ENCODE data around the gene ZFAND6. TPM values are rescaled to one million over a fixed set of nuclear protein-coding genes. Genes with fewer than 3 reads are reported as not detected.

Gene ZFAND6
- total and polyA plus RNA-seq, 10 of the 15 experiments (the other 5 are each of a cell fraction or from before 2014, with no cell fraction given) = 78.9 to 179 (median 135) TPM

DNA sequence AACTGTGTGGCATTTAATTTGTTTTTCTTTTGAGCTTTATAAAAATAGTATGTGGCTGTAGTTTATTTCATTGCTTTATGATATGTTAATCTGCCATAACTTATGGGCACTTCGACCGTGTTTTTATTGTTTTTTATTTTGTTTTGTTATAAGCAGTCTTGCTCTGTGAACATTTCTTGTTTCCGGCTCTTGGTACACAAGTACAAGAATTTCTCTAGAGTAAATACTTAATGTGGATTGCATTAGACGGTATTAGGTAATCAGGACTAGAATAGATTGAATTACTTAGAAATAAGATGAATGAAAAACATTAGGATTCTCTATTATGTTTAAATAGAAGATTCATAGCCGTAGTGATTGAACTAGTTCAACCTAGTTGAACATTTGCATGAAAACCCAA is 2.1 kb downstream of the ZFAND6 start:
- CTCF ChIA-PET = interaction anchor here (0.9 to 5.8 kb wide), 10 partner anchors 11 to 111 kb away, joined by 3 to 47 read pairs (median 5); no protein-coding TSS in a partner anchor
- TF ChIP-seq ZNF207 (IDR thresholded peaks at IDR 0.05; ENCODE audit: borderline replicate concordance) = no peak
- H3K27ac ChIP-seq (ENCODE audit: control insufficient read depth, insufficient read depth) = peak overlapping the region; percentile 88

DNA sequence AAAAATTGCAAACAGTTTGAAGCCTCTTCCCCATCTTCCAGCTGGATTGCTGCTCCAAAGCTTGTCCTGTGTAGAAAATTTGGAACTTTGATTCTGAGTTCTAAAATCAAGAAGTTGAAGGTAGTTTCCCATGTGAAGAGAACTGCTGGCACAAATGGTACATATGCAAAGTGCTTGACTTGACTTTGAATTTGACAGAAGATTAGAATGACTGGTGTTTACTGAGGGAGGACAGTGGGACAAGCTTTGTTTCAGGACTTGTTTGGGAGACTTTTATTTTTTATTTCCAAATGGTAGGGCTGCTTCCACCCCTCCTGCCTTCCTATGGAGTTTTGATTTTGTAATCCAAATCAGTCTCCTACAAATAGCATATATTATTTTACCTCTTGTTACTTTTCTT is 7.4 kb downstream of the ZFAND6 start:
- FAIRE-seq = no peak
- Histone ChIP-seq H3K36me3 (ENCODE audit: control insufficient read depth in 2 of 2, insufficient read depth in 2 of 2, low read length in 1 of 2) (no peaks in the 10 kb centered on the region; a peak in 2 of 4 replicates), H4K20me1 (ENCODE audit: control insufficient read depth, insufficient read depth) (peaks cover 4% of the 10 kb centered on the region)

More for the DNA sequence above, 2.1 kb downstream of the ZFAND6 start:
- Histone ChIP-seq H3K4me1 (ENCODE audit: control insufficient read depth, insufficient read depth, low read length) (peaks cover 33% of the 10 kb centered on the region), H3K4me2 (ENCODE audit: control insufficient read depth, insufficient read depth) (peak overlapping the region; percentile 51), H3K36me3 (ENCODE audit: control insufficient read depth in 2 of 2, insufficient read depth in 2 of 2, low read length in 1 of 2) (no peaks in the 10 kb centered on the region; a peak in 2 of 4 replicates), H3K27me3 (replicated peaks in 1 of 2; ENCODE audit: control insufficient read depth in 2 of 2, insufficient read depth in 2 of 2, low read length in 1 of 2) (no peaks in the 10 kb centered on the region), H3K9me3 (replicated peaks; ENCODE audit: control insufficient read depth, insufficient read depth, low read length) (no peaks in the 10 kb centered on the region; the same call in 2 of the 3 replicates), H3K79me2 (ENCODE audit: control insufficient read depth, insufficient read depth, low read length) (peaks cover 68% of the 10 kb centered on the region), H3K4me3 (peak overlapping the region; percentile 98), H4K20me1 (ENCODE audit: control insufficient read depth, insufficient read depth) (peaks cover 4% of the 10 kb centered on the region; the same call in 1 of the 2 replicates), H2AFZ (ENCODE audit: control insufficient read depth, low read depth, low read length) (no peak overlapping the region), H3K9ac (ENCODE audit: control insufficient read depth, insufficient read depth, low read length) (peak overlapping the region; percentile 95)
- in situ Hi-C loops (cut with MboI) (no loop called here), intact Hi-C loops (cut with micrococcal nuclease; ENCODE audit: unreplicated experiment) (loop anchor here (5.0 kb wide), 5 partner anchors 91 to 164 kb away; partner anchors contain the start of genes FAH and MTHFS)
- ChIA-PET SMC1A (ENCODE audit: uncharacterized antibody, unreplicated experiment) (interaction anchor here (1.2 to 4.4 kb wide), 19 partner anchors 11 to 120 kb away, joined by 3 to 27 read pairs (median 5); no protein-coding TSS in a partner anchor), RAD21 (ENCODE audit: unreplicated experiment) (interaction anchor here (1.0 to 6.0 kb wide), 12 partner anchors 11 to 680 kb away, joined by 3 to 59 read pairs (median 4); partner anchors contain the start of gene FAH), POLR2A (interaction anchor here (0.6 to 6.0 kb wide), 6 partner anchors 10 to 92 kb away, joined by 3 to 27 read pairs (median 6); no protein-coding TSS in a partner anchor)
- no peak for DNase-seq (ENCODE audit: low read depth, low spot score)
- no peak for ATAC-seq
- no peak for FAIRE-seq
- no TSS peak for BruUV-seq (replicated peaks)
- under 1% methylated on average over 5 of the region's 5 CpGs for WGBS (ENCODE audit: insufficient coverage, insufficient replicate concordance, low lambda C conversion rate, missing lambda C conversion rate)

More for the DNA sequence above, 7.4 kb downstream of the ZFAND6 start:
- ChIA-PET SMC1A (ENCODE audit: uncharacterized antibody, unreplicated experiment) (interaction anchor here (0.6 to 1.8 kb wide), 6 partner anchors 10 to 105 kb away, joined by 3 to 4 read pairs (median 3); no protein-coding TSS in a partner anchor), RAD21 (ENCODE audit: unreplicated experiment) (interaction anchor here (1.1 to 1.5 kb wide), 2 partner anchors 18 to 58 kb away, joined by 3 read pairs; no protein-coding TSS in a partner anchor), CTCF (no interaction called here), POLR2A (interaction anchor here (0.6 to 0.7 kb wide), 2 partner anchors 15 to 199 kb away, joined by 3 to 4 read pairs; no protein-coding TSS in a partner anchor)
- no TSS peak for BruUV-seq (replicated peaks)
- H3K27ac ChIP-seq (ENCODE audit: control insufficient read depth, insufficient read depth) = no peak overlapping the region; the same call in 1 of the 2 replicates
- 0 out of 2 replicates have a peak overlapping the region, but pooled peaks have one; percentile 20 for H3K4me3 ChIP-seq
- ATAC-seq (0 out of 3 replicates have a peak, but pooled peaks have one; percentile 9), DNase-seq (ENCODE audit: low read depth, low spot score) (no peak)
- H3K4me1 ChIP-seq (ENCODE audit: control insufficient read depth, insufficient read depth, low read length) = peaks cover 19% of the 10 kb centered on the region
- intact Hi-C loops (cut with micrococcal nuclease; ENCODE audit: unreplicated experiment) (no loop called here), in situ Hi-C loops (cut with MboI) (no loop called here)
- H3K27me3 ChIP-seq (replicated peaks in 1 of 2; ENCODE audit: control insufficient read depth in 2 of 2, insufficient read depth in 2 of 2, low read length in 1 of 2) = no peaks in the 10 kb centered on the region
- no peak overlapping the region for H2AFZ ChIP-seq (ENCODE audit: control insufficient read depth, low read depth, low read length)
- no peak overlapping the region for H3K9ac ChIP-seq (ENCODE audit: control insufficient read depth, insufficient read depth, low read length)
- peak overlapping the region; percentile 50 for H3K4me2 ChIP-seq (ENCODE audit: control insufficient read depth, insufficient read depth)
- TF ChIP-seq, protein P1, sequence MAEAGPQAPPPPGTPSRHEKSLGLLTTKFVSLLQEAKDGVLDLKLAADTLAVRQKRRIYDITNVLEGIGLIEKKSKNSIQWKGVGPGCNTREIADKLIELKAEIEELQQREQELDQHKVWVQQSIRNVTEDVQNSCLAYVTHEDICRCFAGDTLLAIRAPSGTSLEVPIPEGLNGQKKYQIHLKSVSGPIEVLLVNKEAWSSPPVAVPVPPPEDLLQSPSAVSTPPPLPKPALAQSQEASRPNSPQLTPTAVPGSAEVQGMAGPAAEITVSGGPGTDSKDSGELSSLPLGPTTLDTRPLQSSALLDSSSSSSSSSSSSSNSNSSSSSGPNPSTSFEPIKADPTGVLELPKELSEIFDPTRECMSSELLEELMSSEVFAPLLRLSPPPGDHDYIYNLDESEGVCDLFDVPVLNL (IDR thresholded peaks at IDR 0.05; ENCODE audit: low read depth, low read length) = no peak
- 0 out of 3 replicates have a peak, but pooled peaks have one; percentile 34 for TF ChIP-seq POU2F2 (IDR thresholded peaks at IDR 0.05; ENCODE audit: borderline replicate concordance, low read depth, low read length)
- H3K79me2 ChIP-seq (ENCODE audit: control insufficient read depth, insufficient read depth, low read length) = peaks cover 99% of the 10 kb centered on the region
- no peaks in the 10 kb centered on the region; the same call in 2 of the 3 replicates for H3K9me3 ChIP-seq (replicated peaks; ENCODE audit: control insufficient read depth, insufficient read depth, low read length)

Measured in GM12878 (cell line).